HEK293 (cell line): ENCODE results near the gene SNAPC4.

Source experiments
- ZNF629 ChIP-seq: fragments of 450-650 bp; formaldehyde crosslinking; IDR thresholded peaks from 2 replicates; pipeline ENCODE4 v1.5.1; 2017; ENCODE audit warnings: missing biosample characterization, missing genetic modification characterization
- TF ChIP-seq, protein P1 (sequence below): fragments of 450-650 bp; formaldehyde crosslinking; IDR thresholded peaks from 2 replicates; pipeline ENCODE4 v1.5.1; 2016; ENCODE audit warnings: missing biosample characterization, missing genetic modification characterization

DNA sequence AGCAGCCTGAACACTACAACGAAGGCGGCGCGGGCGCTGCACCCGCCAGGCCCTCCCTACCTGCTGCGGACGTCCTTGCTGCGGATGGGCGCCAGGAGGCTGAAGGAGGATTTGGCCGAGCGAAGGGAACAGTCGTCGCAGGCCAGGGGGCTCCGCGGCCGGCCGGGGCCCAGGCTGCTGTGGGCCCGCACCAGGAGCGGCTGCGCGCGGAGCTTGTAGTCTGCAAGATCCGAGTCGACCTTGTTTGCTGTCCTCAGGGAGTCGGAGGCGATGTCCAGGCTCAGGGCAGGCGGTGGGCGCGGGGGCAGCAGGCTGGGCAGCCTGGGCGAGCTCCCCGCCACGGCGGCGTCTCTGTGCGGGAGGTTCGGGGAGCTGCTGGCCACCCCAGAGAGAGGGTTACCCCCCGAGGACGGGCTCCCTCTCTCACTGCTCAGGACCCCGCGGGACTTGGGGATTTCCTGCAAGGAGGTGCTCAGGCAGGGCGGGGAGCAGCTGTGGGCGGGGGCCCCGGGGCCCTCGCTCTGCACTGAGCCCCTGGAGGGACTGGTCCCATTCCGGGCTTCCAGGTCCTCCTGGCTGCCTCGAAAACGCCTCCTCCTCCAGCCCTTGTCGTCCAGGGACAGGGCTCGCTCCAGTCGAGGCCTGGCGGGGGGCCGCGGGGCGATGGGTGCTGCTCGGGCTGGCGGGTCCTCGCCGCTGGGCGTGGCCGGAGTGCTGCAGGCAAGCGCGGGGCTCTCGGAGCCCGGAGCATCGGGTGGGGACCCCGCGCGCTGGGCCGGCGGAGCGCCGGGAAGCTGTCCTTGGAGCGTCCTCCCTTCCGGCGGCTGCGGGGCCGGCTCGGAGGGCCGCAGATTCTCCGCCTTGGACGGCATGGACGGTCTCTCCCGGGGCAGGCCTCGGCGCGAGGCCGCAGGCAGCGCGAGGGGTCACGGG, 38.8 kb upstream of the SNAPC4 start:
- TF ChIP-seq ZNF629 (tag by site-specific recombination) = no peak; the same call in 1 of the 2 replicates
- TF ChIP-seq, protein P1, sequence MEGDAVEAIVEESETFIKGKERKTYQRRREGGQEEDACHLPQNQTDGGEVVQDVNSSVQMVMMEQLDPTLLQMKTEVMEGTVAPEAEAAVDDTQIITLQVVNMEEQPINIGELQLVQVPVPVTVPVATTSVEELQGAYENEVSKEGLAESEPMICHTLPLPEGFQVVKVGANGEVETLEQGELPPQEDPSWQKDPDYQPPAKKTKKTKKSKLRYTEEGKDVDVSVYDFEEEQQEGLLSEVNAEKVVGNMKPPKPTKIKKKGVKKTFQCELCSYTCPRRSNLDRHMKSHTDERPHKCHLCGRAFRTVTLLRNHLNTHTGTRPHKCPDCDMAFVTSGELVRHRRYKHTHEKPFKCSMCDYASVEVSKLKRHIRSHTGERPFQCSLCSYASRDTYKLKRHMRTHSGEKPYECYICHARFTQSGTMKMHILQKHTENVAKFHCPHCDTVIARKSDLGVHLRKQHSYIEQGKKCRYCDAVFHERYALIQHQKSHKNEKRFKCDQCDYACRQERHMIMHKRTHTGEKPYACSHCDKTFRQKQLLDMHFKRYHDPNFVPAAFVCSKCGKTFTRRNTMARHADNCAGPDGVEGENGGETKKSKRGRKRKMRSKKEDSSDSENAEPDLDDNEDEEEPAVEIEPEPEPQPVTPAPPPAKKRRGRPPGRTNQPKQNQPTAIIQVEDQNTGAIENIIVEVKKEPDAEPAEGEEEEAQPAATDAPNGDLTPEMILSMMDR = no peak
